Neutrophil (primary cell): ENCODE data around the gene ZNF879.

ENCODE experiments used
- H3K27ac ChIP-seq: fragments of 200-600 bp; sonication (generic); 2 replicates; pipeline ENCODE4 v1.5.1; 2016; ENCODE audit warnings: mild to moderate bottlenecking, moderate library complexity
- H3K27me3 ChIP-seq: fragments of 200-600 bp; sonication (generic); 2 replicates; pipeline ENCODE4 v1.6.0; 2016; ENCODE audit warnings: mild to moderate bottlenecking
- H3K36me3 ChIP-seq: fragments of 200-600 bp; sonication (generic); 2 replicates; pipeline ENCODE4 v1.5.1; 2017
- H3K4me1 ChIP-seq, 2 experiments: fragments of 200-600 bp in 1 of 2; sonication (generic) in 1 of 2; 1 replicate in 1 of 2; 2 replicates in 1 of 2; pipeline versions ENCODE4 v1.5.1 to v1.6.1; 2013 to 2016; ENCODE audit warnings: low read depth in 1 of 2, low read length in 1 of 2, mild to moderate bottlenecking in 1 of 2, moderate library complexity in 1 of 2; ENCODE audit not compliant: control insufficient read depth in 1 of 2, insufficient read depth in 1 of 2
- H3K4me3 ChIP-seq, 2 experiments: fragments of 200-600 bp in 1 of 2; sonication (generic) in 1 of 2; 1 replicate in 1 of 2; 2 replicates in 1 of 2; pipeline ENCODE4 v1.5.1; 2013 to 2016; ENCODE audit warnings: low read depth in 1 of 2, low read length in 1 of 2, mild to moderate bottlenecking in 1 of 2, moderate library complexity in 1 of 2
- H3K9me3 ChIP-seq: fragments of 200-600 bp; sonication (generic); 2 replicates; pipeline ENCODE4 v1.5.1; 2016
- CTCF ChIP-seq: fragments of 200-600 bp; sonication (generic); IDR thresholded peaks from 2 replicates; pipeline ENCODE4 v1.5.1; 2016; ENCODE audit warnings: antibody characterized with exemption

The ZNF879 gene

DNA sequence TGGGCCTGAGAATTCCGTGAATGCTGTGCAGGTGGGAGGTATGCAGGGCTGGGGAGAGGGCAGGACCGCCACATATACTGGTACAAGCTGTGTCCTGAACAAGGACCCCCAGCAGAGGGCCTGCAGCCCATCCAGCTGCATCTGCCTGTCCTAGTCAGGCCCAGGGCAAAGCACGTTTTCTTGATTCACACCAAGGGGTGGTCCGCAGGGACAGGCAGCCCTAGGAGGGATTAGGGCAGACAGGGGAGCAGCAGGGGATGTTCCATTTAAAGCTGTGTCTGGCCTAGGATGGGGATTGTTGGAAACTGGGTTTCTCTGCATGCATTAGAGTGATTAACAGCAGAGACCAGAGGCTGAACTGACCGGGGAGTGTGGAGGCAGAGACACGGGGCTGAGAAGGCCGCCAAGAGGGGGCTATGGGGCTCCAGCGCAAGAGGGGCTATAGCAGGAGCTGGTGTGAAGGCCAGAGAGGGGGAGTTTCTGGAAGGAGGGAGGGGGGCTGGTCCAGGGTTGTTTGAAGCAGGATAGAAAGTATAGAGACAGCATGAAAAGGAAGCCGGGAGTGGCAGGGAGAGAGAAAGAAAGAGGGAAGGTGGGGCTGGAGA, 31.2 kb upstream of the ZNF879 start:
- Histone ChIP-seq H3K4me1 (no peaks in the 10 kb centered on the region), H3K9me3 (no peaks in the 10 kb centered on the region), H3K27ac (no peak overlapping the region), H3K36me3 (no peaks in the 10 kb centered on the region), H3K27me3 (peaks cover 53% of the 10 kb centered on the region), H3K4me3 (no peak overlapping the region)
- no peak for TF ChIP-seq CTCF

DNA sequence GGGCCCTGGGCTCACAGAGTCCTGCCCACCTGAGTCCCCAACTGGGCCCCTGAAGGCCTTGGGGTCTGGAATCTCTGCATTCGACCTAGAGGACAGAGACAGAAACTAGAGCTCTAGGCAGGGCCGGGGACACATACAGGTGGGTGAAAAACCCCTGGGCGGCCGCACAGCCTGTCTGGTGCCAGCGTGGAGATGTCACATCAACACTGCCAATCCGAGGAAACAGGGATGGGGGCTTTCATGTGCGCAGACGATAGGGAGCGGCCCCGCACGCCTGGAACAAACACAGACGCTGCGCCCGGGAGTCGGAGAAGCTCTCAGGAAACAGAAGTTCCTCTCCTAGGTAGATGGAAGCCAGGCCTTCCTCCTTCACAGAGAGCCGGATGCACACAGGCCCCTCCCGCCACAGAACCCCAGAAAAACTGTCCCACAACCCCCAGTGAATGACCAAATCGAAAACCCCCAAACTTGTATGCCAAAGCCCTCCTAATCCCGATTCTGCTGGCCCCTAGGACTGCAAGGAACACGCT, 30.3 kb upstream of the ZNF879 start:
- Histone ChIP-seq H3K4me1 (no peaks in the 10 kb centered on the region), H3K36me3 (no peaks in the 10 kb centered on the region), H3K27ac (no peak overlapping the region), H3K27me3 (peaks cover 53% of the 10 kb centered on the region), H3K4me3 (no peak overlapping the region), H3K9me3 (no peaks in the 10 kb centered on the region)
- TF ChIP-seq CTCF, result no peak

DNA sequence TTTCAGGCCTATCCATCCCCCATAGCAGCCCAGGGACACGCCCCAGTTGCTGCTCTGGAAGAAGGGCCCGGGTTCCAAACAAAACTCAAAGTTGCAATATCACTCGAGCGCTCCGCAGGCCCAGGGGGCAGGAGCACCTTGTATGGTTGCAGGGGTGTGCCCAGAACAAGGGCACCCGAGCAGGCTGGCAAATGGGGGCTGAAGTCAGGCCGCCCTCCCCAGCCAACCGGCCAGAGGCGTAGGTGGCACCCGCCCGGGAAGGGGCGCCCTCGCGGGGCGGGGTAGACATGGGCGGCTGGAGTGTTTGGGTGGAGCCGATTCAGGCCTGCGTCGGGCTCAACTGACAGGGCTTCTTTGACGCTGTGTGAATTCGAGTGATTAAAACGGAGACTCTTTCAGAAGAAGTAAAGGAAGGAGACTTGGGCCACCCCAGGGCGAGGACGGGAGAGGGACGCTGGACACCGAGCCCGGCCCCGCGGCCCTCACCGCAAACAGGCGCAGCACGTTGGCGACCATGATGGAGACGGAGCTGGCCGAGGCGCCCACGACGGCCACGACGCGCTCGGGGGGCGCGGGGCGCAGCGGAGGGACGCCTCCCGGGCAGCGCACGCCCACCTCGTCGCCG, 29.5 kb upstream of the ZNF879 start:
- Histone ChIP-seq H3K27me3 (peaks cover 53% of the 10 kb centered on the region), H3K27ac (no peak overlapping the region), H3K9me3 (no peaks in the 10 kb centered on the region), H3K4me1 (no peaks in the 10 kb centered on the region), H3K4me3 (no peak overlapping the region), H3K36me3 (no peaks in the 10 kb centered on the region)
- TF ChIP-seq CTCF, result no peak

- Histone ChIP-seq H3K27me3 (peaks cover 53% of the 10 kb centered on the region), H3K9me3 (no peaks in the 10 kb centered on the region), H3K27ac (no peak within 1 kb of the TSS), H3K4me1 (no peaks in the 10 kb centered on the region), H3K4me3 (no peak within 1 kb of the TSS), H3K36me3 (no peaks in the 10 kb centered on the region)
- TF ChIP-seq CTCF, result no peak
These were observed 28.8 kb upstream of the ZNF879 start, which contains the start of gene GRM6 for GRCh38 chr5:178994580-178995340. GRM6 (minus strand) TSS chr5:178995320; CDS start chr5:178994944, 376 bp downstream.

GRCh38 chr5:178995341-178995690, 28.3 kb upstream of the ZNF879 start:
- TF ChIP-seq CTCF, result no peak
- no peaks in the 10 kb centered on the region for H3K36me3 ChIP-seq
- H3K9me3 ChIP-seq, result no peaks in the 10 kb centered on the region
- no peak overlapping the region for H3K27ac ChIP-seq
- no peak overlapping the region for H3K4me3 ChIP-seq
- H3K27me3 ChIP-seq, result peaks cover 53% of the 10 kb centered on the region
- H3K4me1 ChIP-seq, result no peaks in the 10 kb centered on the region
